Activated T-cell treated with anti-CD3 and anti-CD28 coated beads, Interleukin-2, amount 50 U/mL, for 1 hour (primary cell): ENCODE results near the gene SYNJ2.

Source experiments
- DNase-seq: peaks from one replicate; pipeline ENCODE4 v3.0.0-alpha.2; 2020

Gene SYNJ2

GRCh38 chr6:158044525-158044888 is 62.8 kb downstream of the SYNJ2 start:
- no peak for DNase-seq

GRCh38 chr6:158046201-158047126 is 64.8 kb downstream of the SYNJ2 start:
- DNase-seq: peak; percentile 18

- peak; percentile 46 for DNase-seq
These were observed 65.5 kb downstream of the SYNJ2 start for GRCh38 chr6:158047127-158047518.

- DNase-seq: no peak
These were observed 66.1 kb downstream of the SYNJ2 start for GRCh38 chr6:158047563-158048323.

- no peak for DNase-seq
These were observed 66.9 kb downstream of the SYNJ2 start for GRCh38 chr6:158048589-158048988.

- DNase-seq: peak; percentile 15
These were observed 67.7 kb downstream of the SYNJ2 start for GRCh38 chr6:158049055-158050028.

GRCh38 chr6:158050107-158050735 is 68.6 kb downstream of the SYNJ2 start:
- DNase-seq: peak; percentile 13

- peak; percentile 6 for DNase-seq
These were observed 69.3 kb downstream of the SYNJ2 start for GRCh38 chr6:158050955-158051354.

GRCh38 chr6:158051968-158052367 is 70.3 kb downstream of the SYNJ2 start:
- no peak for DNase-seq

- peak; percentile 4 for DNase-seq
These were observed 72.0 kb downstream of the SYNJ2 start for GRCh38 chr6:158053377-158054313.

- no peak for DNase-seq
These were observed 74.7 kb downstream of the SYNJ2 start for GRCh38 chr6:158056355-158056754.

GRCh38 chr6:158056804-158057203 is 75.1 kb downstream of the SYNJ2 start:
- DNase-seq: no peak

GRCh38 chr6:158057213-158057987 is 75.7 kb downstream of the SYNJ2 start:
- DNase-seq: peak; percentile 16

- DNase-seq: no peak
These were observed 76.5 kb downstream of the SYNJ2 start for GRCh38 chr6:158058171-158058651.

- peak; percentile 13 for DNase-seq
These were observed 77.4 kb downstream of the SYNJ2 start for GRCh38 chr6:158059108-158059507.

- no peak for DNase-seq
These were observed 79.0 kb downstream of the SYNJ2 start for GRCh38 chr6:158060455-158061360.

- no peak for DNase-seq
These were observed 79.7 kb downstream of the SYNJ2 start for GRCh38 chr6:158061361-158061708.

- no peak for DNase-seq
These were observed 80.2 kb downstream of the SYNJ2 start for GRCh38 chr6:158061709-158062461.
